ENCODE results near the gene CDC14B.

Gene CDC14B

GRCh38 chr9:96457266-96457665 lies 162.4 kb downstream of the CDC14B start:
- Histone ChIP-seq H3K27me3 (ENCODE audit: control insufficient read depth, low read length) (no peaks in the 10 kb centered on the region), H3K9me3 (ENCODE audit: control insufficient read depth, insufficient read depth, low read length) (no peaks in the 10 kb centered on the region), H3K9me2 (replicated peaks; ENCODE audit: control insufficient read depth, low read length) (no peaks in the 10 kb centered on the region), H3K36me3 (ENCODE audit: control insufficient read depth, low read length) (no peaks in the 10 kb centered on the region), H3F3A (ENCODE audit: control insufficient read depth, insufficient read depth) (peaks cover 3% of the 10 kb centered on the region), H3K4me3 (ENCODE audit: low read length) (no peak overlapping the region), H3K4me1 (ENCODE audit: control insufficient read depth, low read length) (no peaks in the 10 kb centered on the region), H3K79me2 (ENCODE audit: control insufficient read depth, low read length) (no peaks in the 10 kb centered on the region), H3K27ac (ENCODE audit: low read depth, low read length) (no peak overlapping the region), H3K4me2 (ENCODE audit: low read length) (no peak overlapping the region), H4K20me1 (ENCODE audit: control insufficient read depth, insufficient read depth, low read depth, low read length) (no peaks in the 10 kb centered on the region)
- no peak for TF ChIP-seq CTCF (IDR thresholded peaks at IDR 0.05; ENCODE audit: low read depth, low read length, poor library complexity, severe bottlenecking)
- TF ChIP-seq EZH2phosphoT487 (IDR thresholded peaks at IDR 0.05; ENCODE audit: borderline replicate concordance, low read length): no peak

GRCh38 chr9:96453625-96454024 lies 166.0 kb downstream of the CDC14B start:
- TF ChIP-seq EZH2phosphoT487 (IDR thresholded peaks at IDR 0.05; ENCODE audit: borderline replicate concordance, low read length) (no peak), CTCF (IDR thresholded peaks at IDR 0.05; ENCODE audit: low read depth, low read length, poor library complexity, severe bottlenecking) (no peak)
- H3K9me3 ChIP-seq (ENCODE audit: control insufficient read depth, insufficient read depth, low read length): no peaks in the 10 kb centered on the region
- H4K20me1 ChIP-seq (ENCODE audit: control insufficient read depth, insufficient read depth, low read depth, low read length): no peaks in the 10 kb centered on the region
- no peak overlapping the region for H3K4me3 ChIP-seq (ENCODE audit: low read length)
- no peaks in the 10 kb centered on the region for H3K36me3 ChIP-seq (ENCODE audit: control insufficient read depth, low read length)
- peaks cover 23% of the 10 kb centered on the region for H3K27me3 ChIP-seq (ENCODE audit: control insufficient read depth, low read length)
- no peaks in the 10 kb centered on the region for H3K79me2 ChIP-seq (ENCODE audit: control insufficient read depth, low read length)
- no peak overlapping the region for H3K27ac ChIP-seq (ENCODE audit: low read depth, low read length)
- H3K4me2 ChIP-seq (ENCODE audit: low read length): no peak overlapping the region
- H3F3A ChIP-seq (ENCODE audit: control insufficient read depth, insufficient read depth): peaks cover 4% of the 10 kb centered on the region
- no peaks in the 10 kb centered on the region for H3K9me2 ChIP-seq (replicated peaks; ENCODE audit: control insufficient read depth, low read length)
- H3K4me1 ChIP-seq (ENCODE audit: control insufficient read depth, low read length): peaks cover 16% of the 10 kb centered on the region

- Histone ChIP-seq H3F3A (ENCODE audit: control insufficient read depth, insufficient read depth) (peaks cover 4% of the 10 kb centered on the region), H3K9me2 (replicated peaks; ENCODE audit: control insufficient read depth, low read length) (no peaks in the 10 kb centered on the region), H4K20me1 (ENCODE audit: control insufficient read depth, insufficient read depth, low read depth, low read length) (no peaks in the 10 kb centered on the region), H3K4me3 (ENCODE audit: low read length) (peak overlapping the region; percentile 79), H3K27ac (ENCODE audit: low read depth, low read length) (no peak overlapping the region), H3K79me2 (ENCODE audit: control insufficient read depth, low read length) (no peaks in the 10 kb centered on the region), H3K36me3 (ENCODE audit: control insufficient read depth, low read length) (no peaks in the 10 kb centered on the region), H3K27me3 (ENCODE audit: control insufficient read depth, low read length) (peaks cover 30% of the 10 kb centered on the region), H3K4me2 (ENCODE audit: low read length) (peak overlapping the region; percentile 83), H3K4me1 (ENCODE audit: control insufficient read depth, low read length) (peaks cover 16% of the 10 kb centered on the region), H3K9me3 (ENCODE audit: control insufficient read depth, insufficient read depth, low read length) (no peaks in the 10 kb centered on the region)
- TF ChIP-seq EZH2phosphoT487 (IDR thresholded peaks at IDR 0.05; ENCODE audit: borderline replicate concordance, low read length): peak; percentile 42; the same call in 1 of the 2 replicates
- no peak for TF ChIP-seq CTCF (IDR thresholded peaks at IDR 0.05; ENCODE audit: low read depth, low read length, poor library complexity, severe bottlenecking)
Measured at GRCh38 chr9:96450613-96451528, 168.8 kb downstream of the CDC14B start.
